Testis (tissue), 2 donors: ENCODE data around the gene NPHP4.

Experiments used
- POLR2A ChIP-seq: fragments of 450-650 bp; IDR thresholded peaks from one replicate; pipeline ENCODE4 v1.6.1; 2017; ENCODE audit warnings: antibody characterized with exemption, mild to moderate bottlenecking, moderate library complexity
- TF ChIP-seq, protein P1 (sequence below), 3 experiments: fragments of 450-650 bp in 2 of 3; fragments of 200-600 bp in 1 of 3; sonication (generic) in 1 of 3; IDR thresholded peaks; one replicate each; pipeline ENCODE4 v1.5.1; 2016 to 2019; ENCODE audit warnings: antibody characterized with exemption in 3 of 3, mild to moderate bottlenecking in 2 of 3, moderate library complexity in 1 of 3

DNA sequence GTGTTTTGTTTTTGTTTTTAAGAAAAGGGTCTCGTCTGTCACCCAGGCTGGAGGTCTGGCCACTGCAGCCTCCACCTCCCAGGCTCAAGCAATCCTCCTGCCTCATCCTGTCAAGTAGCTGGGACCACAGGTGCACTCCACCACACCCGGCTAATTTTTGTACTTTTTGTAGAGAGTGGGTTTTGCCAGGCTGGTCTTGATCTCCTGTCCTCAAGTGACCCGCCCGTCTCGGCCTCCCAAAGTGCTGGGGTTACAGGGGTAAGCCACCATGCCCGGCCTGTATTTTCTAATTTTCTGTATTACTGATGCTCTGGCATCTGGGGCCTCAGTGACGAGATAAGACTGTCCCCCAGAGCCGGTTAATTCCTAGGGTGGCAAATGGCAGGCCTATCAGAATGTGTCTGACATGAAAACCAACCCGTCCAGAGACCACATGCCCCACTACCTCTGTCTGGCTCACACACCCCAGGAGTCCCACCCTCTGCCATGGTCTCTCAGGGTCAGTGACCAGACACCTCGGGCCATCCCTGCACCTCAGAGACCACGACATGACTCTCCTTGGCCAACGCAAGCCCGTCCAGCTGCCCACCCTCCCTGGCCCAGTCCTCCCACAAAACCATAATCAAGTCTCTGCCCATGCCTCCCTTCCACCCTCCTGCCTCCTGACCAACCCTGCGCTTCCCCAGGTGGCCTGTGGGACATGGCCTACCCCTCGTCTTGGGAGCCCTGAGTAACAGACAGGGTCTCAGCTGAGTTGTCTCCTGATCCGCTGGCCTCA lies 12.5 kb downstream of the NPHP4 start:
- TF ChIP-seq, protein P1, sequence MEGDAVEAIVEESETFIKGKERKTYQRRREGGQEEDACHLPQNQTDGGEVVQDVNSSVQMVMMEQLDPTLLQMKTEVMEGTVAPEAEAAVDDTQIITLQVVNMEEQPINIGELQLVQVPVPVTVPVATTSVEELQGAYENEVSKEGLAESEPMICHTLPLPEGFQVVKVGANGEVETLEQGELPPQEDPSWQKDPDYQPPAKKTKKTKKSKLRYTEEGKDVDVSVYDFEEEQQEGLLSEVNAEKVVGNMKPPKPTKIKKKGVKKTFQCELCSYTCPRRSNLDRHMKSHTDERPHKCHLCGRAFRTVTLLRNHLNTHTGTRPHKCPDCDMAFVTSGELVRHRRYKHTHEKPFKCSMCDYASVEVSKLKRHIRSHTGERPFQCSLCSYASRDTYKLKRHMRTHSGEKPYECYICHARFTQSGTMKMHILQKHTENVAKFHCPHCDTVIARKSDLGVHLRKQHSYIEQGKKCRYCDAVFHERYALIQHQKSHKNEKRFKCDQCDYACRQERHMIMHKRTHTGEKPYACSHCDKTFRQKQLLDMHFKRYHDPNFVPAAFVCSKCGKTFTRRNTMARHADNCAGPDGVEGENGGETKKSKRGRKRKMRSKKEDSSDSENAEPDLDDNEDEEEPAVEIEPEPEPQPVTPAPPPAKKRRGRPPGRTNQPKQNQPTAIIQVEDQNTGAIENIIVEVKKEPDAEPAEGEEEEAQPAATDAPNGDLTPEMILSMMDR (IDR thresholded peaks at IDR 0.05), result no peak
- TF ChIP-seq POLR2A, result no peak
